GM19240 (cell line): Measurements from ENCODE around the gene IL26.
A peak's percentile ranks its signal among the peaks of the same experiment; 100 is the strongest.
"Not testable (repeated sequence)": the region's sequence is repeated elsewhere in the genome, so short reads cannot be mapped to it uniquely, and the experiment has no call there.

Experiments
- DNase-seq: peaks from one replicate; pipeline ENCODE4 v3.0.0; 2011; ENCODE audit warnings: low spot score; ENCODE audit not compliant: insufficient read length

IL26 gene

DNA sequence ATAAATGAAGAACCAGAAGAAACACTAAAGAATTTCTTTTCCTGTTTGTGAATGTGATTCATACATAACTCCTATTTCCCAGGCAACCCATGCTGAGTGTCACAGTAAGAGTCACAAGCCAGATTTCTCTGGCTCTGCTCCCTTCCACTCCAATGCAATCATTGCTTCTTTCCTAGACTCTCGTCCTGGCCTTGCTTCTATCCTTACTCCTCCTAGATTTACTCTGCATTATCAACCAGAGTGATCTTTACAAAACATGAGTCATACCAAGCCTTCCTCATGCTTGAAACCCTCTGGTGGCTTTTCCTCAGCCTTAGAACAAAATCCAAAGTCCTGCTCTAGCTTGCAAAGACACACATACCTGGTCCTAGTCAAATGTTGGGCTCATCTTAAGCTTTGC lies 14.5 kb upstream of the IL26 start:
- DNase-seq: no peak

DNA sequence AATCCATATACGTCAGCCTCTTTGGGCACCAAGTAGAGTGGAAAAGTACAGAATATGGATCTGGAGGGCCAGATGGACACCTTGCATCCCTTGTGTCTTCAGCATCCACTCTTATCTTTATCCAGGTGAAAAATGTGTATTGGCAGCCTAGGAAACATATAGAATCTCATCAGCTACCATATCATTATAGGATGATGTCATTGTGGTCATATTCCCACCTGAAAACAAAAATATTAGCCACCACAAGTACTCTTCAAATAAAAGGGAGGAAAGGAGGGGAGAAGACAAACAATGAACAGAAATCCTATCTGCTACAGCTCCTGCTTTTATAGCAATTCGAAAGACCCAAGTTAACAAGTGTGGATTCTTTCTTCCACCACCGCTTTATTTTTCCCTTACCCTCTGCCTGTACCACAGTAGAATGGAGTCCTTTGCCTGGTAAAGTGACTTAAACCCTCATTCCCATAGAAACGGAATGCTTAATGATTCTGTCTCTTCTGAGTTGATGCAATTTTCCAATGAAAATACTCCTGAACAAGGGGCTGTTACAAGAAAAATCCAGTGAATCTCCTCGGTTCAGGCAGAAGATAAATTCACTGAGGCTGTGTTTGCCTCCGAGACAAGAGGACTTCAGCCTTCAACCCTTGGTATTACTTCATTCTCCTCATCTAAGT lies 13.8 kb upstream of the IL26 start:
- no peak for DNase-seq

DNA sequence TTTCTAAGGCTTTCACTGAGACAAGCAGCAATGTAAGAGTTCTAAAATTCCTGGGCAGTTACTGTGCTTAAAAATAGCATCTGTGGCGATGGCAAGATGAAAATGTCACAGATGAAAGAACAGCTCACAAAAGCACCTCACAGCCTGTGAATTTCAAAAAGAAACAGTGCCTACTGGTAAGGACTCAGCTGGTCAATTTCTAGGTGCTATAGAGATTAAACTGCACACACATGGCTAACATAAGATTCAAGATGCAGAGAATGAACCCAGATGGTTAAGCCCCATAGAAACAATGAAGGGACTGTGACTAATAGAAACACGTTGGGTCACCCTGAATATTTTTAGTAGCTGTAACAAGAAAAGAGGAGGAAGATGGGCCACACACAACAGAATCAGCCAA lies 12.0 kb upstream of the IL26 start:
- DNase-seq: no peak

DNA sequence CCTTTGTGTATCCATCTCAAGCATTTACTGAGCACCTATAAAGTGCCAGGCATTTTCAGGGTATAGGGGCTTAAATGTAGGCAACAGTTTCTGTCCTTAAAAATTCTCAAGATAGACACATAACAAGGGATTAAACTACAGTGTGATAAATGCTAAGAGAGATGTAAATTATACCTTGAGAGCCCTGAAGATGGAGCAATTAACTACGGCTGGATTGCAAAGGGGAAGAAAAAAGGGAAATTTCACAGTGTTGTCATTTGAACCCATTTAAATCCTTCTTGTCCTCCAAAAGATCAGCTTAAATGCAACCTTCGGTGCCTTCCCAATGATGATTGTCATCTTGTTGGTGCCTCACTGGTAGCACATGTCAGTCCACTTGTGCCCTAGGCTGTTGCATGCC lies 11.5 kb upstream of the IL26 start:
- DNase-seq: no peak

DNA sequence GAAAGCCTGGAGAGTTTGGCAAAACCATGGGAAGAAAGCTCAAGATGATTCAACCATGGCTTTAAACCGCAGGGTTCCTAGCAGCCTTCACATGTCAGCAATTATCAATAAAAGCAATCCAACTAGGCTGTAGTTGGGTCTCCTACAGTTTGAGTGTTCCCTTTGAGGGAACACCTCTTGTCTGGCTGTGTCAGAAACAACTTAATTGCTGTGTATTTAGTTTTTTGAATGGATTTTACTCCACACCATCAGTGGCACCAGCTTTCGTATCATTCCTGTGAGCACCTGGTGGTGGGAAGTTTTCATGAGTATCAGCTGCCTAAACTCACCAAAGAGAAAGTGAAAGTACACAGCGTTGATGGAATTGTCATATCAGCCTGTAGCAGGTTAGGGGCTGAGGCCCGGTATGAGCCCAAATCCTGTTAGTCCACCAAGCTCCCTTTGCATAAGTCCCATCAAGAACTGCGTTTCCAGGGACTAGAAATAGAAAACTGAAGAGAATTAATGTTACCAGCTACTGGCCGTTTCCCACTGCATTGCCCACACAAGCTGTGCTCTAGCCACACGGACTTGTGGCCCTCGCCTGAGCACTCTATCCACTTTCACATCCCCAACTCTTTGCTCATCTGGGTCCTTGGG lies 10.9 kb upstream of the IL26 start:
- peak; percentile 29 for DNase-seq

DNA sequence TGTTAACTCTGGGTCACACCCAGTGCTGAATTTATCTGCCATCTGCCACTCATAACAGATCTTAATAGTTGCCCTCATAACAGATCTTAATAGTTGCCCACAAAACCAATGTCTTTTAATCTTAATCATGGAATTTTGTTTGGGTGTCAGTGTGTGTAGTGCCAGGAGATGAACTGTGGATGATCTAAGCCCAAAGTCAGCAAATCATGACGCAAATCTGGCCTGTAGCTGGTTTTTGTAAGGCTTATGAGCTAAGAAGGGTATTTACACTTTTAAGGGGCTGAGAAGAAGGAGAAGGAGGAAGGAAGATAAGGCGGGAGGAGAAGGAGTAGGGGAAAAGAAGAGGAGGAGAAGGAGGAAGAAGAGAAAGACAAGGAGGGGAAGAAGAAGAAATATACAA lies 10.0 kb upstream of the IL26 start:
- no peak for DNase-seq

DNA sequence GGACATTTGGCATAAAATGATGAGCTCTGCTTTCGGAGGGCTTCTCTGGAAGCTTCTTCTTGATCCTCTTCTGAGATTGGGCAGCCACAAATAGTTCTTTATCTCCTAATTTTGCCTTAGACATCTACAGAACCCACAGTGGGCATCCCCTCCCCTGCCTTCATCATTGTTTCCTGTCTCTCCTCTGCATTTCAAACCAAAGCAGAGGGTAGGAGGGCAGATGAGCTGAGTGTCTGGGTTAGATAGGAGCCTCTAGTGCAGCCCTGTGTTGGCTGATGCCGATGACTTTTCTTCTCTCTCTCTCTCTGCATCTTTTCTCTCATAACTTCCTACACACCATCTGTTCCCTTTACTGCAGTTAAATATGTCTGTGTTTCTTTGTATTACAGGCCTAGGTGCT lies 8.5 kb upstream of the IL26 start:
- no peak for DNase-seq

DNA sequence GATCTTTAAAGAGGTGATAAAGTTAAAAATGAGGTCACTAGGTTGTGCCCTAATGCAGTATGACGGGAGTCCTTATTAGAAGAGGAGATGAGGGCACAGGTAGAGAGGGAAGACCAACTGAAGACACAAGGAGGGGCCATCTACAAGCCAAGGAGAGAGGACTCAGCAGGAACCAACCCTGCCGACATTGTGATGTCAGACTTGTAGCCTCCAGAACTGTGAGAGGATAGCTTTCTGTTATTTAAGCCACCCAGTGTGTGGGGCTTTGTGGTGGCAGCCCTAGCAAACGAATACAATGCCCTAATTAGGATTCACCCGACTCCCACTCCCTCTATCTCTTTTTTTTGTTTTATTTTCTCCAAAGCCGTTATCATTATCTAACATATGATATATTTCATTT lies 7.9 kb upstream of the IL26 start:
- DNase-seq: no peak

DNA sequence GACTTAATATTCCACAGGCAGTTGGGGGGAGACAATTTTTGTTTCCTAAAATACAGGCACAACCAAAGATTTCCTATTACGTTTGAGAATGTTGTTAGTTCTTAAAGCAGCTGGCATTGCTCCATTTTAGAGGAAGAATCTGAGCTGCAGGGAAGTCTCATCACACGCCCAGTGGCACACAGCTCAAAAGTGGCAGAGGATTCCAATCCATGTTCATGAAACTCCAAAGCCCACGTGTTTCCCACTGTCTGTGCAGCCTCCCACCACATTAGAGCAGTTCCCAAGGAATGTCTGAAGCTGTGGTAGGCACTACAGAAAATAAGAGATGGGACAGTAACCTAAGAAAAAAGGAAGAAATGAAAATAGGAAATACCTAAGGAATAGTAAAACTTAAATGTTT lies 6.1 kb upstream of the IL26 start:
- DNase-seq: no peak

DNA sequence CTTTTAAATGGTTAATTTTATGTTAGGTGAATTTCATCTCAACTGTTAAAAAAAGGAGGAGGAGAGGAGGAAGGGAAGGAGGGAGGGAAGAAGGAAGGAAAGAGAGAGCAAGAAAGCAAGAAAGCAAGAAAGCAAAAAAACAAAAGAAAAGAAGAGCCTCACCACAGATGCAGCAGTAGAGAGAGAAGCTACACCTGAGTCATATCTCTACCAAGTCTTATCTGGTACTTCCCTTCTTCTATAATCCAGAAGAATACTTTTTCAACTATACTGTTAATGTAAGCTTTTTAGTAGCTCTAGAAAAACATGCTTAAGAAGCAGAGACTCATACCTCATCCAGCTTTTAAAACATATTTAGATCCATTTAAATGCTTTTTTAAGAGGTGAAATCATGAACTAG lies 5.6 kb upstream of the IL26 start:
- no peak for DNase-seq

DNA sequence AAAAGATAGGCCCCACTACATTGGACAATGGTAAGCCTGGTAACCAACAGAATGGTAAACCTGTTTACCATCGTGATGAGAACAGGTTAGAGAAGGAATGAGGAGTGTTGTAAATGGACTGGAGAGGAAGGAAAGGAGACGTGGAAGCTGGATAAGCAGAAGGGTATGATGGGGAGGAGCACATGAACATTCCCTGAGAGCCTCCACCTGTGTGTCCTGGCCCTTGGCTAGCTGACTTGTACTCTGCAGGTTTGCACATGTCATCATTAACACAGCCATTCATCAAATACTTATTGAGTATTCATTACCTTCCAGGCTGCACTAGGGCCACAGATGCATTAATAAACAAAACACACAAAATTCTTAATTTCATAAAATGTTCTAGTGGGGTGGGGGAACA lies 4.3 kb upstream of the IL26 start:
- no peak for DNase-seq

DNA sequence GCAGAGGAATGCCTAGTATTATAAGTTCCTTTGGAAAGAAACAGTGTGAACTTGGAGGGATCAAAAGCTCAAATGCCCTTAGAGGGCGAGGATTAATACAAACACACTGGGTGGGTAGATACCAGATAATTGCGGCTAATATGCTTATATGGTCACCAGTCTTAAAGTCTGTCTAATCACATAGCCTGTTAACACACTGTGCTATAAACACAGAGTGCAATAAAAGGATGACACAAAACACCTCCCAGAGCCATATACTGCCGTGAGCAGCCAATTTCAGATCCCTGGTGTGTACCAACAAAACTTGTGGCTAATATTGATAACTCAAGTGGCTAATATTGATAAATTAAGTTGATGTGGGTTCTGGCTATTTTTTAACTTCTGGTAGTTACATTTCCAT lies 1.7 kb upstream of the IL26 start:
- no peak for DNase-seq

DNA sequence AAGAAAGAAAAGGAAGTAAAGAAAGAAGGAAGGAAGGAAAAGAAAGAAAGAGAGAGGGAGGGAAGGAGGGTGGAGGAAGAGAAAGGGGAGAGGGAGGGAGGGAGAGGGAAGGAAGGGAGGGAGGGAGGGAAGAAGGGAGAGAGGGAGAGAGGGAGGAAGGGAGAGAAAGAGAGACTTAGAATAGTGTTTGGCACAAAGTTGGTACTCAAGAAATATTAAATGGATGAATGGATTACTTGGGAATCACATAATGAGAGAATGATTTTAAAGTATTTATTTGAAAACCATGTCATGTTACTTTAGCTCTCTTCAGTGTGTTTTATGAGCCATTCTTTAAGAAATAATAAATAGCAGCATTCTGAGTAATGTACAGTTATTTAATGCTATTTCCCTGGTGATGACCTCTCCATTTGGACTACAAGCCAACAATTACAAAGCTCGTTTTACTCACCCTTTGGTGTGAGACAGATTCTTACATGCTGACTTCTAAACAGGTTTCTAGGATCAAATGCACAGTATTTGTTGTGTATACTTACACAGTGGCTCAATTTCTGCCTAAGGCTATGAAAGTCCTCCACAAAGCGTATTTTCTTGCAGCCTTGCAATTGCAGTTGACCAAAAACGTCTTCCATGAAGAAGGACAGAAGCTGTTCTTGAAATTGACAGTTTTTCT lies 861 bp downstream of the IL26 start:
- no peak for DNase-seq

DNA sequence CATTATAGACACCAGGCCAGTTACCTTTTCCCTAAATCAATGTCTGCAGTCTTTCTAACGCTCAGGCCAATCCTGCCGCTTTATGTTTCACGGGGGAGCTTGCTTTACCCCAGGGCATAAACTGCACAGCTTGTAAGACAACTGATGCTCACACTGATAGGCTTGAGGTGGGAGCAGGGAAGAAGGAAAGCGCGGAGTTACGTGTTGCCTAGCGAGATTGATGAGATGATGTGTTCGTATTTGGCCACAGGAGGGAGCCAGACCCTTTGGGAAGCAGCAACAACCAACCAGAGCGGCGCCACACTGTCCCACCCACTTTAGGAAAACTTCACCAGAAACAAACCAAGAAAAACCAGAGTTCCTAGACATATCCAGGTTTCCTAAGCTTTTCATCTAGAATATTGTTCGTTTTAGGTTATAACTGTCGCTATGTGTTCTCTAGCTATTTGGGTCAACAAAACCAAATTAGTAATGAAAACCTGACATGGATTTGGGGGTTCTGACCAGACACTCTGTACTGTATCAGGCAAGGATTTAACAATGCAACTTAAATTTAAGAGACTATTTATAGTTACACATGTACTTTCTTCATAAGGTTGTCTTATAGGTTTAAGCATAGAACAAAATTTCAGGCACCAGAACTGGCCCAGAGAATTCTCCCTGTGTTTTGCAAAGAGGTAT lies 2.4 kb downstream of the IL26 start:
- peak; percentile 41 for DNase-seq

DNA sequence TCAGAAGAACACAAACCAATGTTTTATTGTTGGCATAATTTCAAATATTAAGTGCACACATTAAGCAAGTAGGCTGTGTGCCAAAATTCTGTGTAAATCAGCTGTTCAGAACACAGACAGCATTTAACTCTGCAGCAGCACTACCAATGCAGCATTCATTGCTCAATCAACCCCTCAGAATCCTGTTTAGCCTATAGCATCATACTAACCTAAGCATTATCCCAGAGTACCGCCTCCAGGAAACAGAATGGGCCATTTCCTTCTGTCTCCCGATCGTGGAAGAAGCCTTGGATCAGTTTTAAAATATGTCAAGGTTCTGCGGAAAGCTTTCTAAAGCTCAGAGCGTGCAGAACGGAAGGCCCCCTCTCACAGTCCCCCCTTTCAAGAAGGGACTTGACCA lies 3.3 kb downstream of the IL26 start:
- DNase-seq: no peak

DNA sequence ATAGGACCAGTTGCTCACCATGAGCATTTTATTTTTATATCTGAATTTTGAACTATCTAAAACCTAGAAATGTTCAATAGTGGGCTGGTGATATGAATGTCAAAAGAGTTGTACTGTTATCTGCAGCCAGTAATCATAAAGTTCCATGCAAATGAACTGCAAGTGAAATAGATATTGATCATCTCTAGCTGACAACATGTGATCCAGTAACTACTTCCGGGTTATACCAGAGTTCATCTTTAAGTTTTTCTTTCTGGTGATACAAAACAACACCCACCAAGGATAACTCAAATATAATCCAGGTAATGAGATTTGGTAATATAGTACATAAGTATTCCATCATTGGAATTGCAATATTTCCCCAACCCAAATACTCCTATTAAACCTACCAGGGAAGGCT lies 4.1 kb downstream of the IL26 start:
- no peak for DNase-seq

DNA sequence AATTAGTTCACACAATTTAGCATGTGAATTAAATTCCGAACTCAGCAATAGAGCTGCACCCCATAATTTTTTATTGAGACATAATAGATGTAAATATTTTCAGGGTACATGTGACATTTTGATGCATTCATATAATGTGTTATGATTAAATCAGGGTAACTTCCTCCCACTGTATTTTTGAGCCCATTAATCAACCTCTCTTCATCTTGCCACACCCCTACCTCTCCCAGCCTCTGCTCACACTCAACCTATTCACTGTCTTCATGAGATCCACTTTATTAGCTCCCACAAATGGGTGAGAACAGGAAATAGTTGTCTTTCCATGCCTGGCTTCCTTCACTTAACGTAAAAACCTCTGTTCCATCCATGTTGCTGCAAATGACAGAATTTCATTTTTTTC lies 14.7 kb downstream of the IL26 start:
- no peak for DNase-seq

DNA sequence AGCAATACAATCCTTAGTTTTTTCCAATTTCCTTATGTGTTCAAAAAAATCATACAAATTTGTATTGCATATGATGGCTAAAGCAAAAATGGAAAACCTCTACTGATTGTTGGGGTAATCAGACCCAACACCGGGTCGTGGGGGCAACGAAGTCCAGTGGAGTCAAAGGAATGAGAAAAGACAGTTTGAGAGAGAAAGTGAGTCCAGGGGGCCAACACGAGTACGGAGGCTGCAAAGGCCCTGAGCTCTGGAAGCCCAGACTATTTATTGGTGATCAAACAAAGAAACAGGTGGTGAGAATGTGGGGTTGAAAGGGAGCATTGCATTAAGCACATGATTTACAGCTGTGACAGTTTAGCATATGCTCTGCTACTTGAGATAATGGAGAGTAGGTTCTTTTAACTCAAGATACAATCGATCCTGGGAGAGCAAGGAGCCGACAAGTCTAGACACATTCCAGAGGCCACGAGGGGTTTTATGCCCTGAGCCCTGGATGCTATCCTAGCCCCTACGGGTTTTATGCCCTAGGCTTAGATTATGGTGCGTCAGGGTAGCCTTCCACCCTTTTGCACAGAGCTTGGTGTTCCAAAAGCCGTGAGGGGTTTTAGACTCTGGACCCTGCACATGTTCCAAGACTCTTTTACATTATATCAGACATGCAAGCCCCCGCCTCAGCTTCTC lies 16.4 kb downstream of the IL26 start:
- not testable (repeated sequence) for DNase-seq

DNA sequence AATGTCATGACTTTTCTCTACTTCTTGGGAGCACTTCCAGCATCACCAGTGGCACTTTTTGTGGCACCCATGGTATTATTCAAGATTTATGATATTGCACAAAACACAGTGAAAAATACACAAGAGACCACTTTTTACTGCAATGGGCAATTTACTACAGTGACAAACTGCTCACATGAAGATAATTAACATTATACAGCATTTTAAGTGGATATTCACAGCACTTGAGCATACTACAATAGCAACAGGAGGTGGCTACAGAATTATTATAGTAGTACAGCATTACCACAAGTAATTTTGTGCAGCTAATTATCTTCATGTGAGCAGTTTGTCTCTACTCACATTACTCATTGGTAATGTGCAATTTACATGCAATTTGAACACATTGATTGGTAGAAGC lies 18.3 kb downstream of the IL26 start:
- no peak for DNase-seq

DNA sequence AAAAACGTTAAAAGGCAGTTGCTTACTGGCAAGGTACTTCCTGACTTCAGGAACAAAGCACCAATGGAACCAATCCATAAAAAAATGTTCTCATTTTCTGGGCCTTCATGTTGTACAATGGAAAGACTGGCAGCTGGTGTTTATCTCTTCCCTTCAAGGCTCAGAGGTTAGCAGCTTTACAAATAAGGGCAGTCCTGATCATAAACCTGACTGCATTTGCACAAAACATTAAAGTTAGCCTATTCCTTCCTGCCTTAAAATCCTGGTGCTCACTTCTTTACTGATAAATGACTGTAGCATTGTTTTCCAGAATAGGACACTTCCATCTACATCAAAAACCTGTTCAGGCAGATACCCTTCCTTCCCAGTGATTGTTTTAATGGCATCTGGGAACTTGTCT lies 19.2 kb downstream of the IL26 start:
- DNase-seq: no peak

DNA sequence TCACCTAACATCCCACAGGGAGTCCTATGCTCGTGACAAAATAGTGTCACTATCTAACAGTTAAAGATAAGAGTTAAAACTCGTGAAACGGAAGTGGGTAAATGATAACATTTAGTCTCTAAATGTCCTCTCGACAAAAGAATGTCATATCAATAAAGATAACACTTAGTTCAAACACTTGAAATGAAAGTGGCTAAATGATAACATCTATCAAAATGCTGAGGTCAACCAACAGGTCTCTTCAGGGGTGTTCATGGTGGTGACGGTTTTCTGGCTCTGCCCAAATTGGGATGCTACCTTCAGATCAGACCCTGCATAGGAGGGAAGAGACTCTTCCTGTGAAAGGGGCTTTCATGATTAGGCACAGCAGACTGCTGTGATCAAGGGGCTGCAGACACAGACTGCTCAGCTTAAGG lies 22.1 kb downstream of the IL26 start:
- no peak for DNase-seq

DNA sequence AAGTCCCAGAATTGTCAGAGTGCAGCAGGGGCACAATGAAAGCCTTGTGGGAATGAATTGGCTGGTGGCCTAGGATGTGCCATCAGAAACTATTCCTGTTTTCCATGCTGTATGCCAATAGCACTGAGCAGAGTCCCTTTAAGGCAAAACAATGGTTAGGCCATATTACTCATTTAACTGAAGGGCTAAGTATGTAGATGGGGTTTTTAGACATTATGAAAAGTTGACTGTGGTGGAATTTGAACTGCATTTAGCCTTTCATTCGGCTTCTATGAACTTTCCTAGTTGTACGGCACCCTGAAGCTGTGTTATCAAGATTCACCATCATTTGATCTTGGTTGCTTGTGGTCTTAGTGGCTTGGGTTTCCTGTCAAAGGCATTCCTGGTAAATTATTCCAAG lies 24.8 kb downstream of the IL26 start:
- no peak for DNase-seq
